NCI-H69 (cell line): ENCODE measurements around the gene XRCC5.
"Not testable (repeated sequence)": the region's sequence is repeated elsewhere in the genome, so short reads cannot be mapped to it uniquely, and the experiment has no call there.

Source experiments
- DNase-seq: peaks from one replicate; lab custom pipeline; 2025; lab: John Stamatoyannopoulos, UW

XRCC5 gene

DNA sequence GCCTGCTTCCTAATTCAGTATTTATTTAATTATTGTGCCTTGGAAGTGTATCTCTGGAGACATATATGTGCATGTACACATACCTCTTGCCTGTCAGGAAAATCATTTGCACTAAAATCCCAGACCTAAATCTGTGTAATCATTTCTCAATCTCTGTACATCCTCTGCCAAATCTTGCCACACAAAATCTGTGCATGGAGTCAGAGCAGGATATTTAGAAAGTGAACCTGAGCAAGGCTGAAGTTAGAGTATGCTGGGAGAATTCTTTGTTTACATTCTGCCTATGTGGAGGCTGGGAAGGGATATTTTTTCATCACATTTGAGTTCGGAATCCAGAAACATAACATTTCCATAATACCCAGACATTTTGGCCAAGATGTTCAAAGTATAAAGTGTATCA is 9.3 kb downstream of the XRCC5 start:
- no peak for DNase-seq

- DNase-seq, result no peak
Measured at GRCh38 chr2:216119146-216119545, 10.0 kb downstream of the XRCC5 start.

DNA sequence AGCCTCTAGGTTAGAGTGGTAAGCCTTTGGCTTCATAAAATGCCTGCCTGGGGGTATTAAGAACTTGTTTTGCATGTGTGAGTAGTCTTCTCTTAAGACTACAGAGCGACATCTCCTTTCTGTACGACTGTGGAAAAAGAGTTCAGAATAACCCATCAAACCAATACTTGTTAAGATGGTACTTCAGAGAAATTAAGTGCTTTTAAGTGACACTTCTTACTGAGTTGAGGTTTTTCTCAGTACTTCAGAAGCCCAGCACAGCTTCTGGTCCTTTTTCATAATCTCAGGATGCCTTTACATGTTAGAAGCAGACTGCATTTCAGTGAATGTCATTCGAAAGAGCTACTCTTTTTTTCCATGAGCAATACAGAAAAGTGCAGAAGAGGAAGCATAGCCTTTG is 10.8 kb downstream of the XRCC5 start:
- no peak for DNase-seq

GRCh38 chr2:216121255-216121654 is 12.1 kb downstream of the XRCC5 start:
- DNase-seq, result no peak

DNA sequence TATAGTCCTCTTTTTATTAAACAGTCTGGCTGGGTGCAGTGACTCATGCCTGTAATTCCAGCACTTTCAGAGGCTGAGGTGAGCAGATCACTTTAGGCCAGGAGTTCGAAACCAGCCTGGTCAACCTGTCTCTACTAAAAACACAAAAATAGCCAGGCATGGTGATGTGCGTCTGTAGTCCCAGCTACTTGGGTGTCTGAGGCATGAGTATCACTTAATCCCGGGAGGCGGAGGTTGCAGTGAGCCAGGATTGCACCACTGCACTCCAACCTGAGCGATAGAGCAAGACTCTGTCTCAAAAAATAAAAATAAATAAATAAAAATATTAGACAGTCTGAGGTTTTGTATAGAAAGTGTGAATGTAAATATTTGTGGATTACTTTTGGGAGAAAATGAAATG is 17.8 kb downstream of the XRCC5 start:
- DNase-seq, result no peak

DNA sequence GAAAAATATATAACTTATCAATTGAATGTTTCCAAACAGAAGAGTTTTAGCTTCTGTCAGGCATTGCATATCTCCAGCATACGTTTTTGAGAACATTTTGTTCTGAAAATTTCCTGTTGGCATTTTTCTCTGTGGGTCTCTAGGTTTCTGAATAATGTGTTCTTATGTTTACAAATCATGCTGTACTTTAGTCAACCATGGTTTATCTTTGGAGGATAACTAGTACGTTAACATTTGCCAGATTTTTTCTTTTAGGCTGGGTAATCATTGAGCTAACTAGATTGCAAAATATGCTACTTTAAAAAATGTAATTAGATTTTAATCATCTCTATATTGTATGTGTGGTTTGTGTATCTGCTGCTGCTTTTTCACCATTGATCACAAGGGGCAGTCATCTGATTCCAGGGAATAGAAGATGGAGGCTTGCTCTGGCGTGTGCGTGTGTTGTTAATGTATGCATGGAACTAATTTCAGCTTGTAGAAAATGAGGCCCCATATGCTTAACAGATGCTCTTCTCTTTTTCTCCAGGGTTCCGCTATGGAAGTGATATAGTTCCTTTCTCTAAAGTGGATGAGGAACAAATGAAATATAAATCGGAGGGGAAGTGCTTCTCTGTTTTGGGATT is 21.3 kb downstream of the XRCC5 start:
- no peak for DNase-seq

DNA sequence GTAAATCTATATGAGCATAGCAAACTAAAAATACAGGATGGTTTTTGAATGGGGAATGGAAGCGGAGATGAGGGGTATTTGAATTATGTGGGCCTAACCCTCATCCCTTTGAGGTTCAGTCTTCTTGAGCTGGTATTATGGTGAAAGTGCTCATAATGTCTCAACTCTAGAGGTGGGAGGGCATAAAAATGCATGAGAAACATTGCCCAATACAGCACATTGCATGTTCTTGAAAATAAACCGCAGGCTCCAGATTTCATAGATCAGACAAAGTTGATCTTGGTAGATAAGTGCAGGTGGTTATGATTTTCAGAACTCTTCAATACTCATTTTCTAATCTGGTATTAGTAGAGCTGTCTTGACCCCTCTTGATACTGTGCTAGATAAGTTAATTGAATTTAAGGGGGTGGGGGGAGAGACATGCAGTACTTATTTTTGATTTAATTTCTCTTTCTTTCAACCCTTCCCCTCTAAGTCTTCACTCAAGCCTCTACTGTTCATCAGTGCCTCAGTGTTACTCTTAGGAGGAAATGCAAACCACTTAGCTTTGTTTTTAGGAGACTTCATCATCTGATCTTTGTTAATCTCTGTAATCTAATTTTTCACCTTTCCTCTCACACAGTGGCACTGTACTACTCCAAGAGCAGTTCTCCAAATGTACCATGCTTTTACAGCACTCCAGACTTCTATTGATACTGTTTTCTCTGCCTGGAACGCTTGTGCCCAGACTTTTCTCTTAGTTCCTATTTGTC is 22.2 kb downstream of the XRCC5 start:
- DNase-seq, result no peak

DNA sequence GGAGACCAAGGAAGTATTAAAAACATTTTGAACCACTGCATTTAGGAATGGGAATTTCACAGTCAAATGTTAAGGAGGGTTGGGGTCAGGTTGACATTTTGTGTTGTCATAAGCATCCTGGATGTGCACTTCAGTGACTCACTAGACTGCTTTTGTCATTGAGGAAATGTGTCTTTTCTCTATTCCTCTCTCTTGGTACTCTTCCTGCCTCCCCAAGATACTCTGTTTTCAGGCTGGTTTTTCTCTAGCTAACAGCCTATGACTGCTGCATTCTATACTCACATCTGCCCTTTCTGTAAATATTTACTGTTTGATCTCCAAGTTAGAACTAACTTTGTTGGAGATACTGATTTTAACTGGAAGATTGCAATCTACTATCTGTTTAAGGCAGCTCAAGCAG is 23.4 kb downstream of the XRCC5 start:
- DNase-seq, result no peak

GRCh38 chr2:216133397-216133796 is 24.2 kb downstream of the XRCC5 start:
- no peak for DNase-seq

GRCh38 chr2:216134958-216135541 is 25.9 kb downstream of the XRCC5 start:
- no peak for DNase-seq

DNA sequence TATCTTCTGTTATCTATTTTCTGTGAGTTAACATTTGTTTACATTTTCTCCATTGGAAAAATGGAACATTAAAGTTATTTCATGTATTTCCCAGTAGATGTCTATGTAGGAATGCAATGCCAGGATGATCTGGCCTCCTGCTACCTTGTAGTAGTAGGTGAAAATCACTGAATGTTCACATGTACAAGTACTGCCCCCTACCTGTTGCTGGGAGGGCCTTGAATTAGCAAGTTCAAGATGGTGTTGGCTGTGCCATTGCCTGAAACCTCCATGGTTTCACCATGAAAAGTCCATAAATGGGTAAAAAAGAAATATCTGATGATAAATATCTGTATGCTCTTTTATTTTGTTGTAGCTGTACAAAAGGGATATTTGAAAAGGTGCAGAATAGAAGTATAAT is 30.7 kb downstream of the XRCC5 start:
- DNase-seq, result peak; percentile 43

GRCh38 chr2:216141516-216141915 is 32.4 kb downstream of the XRCC5 start:
- not testable (repeated sequence) for DNase-seq

GRCh38 chr2:216142540-216142939 is 33.4 kb downstream of the XRCC5 start:
- DNase-seq, result no peak

- no peak for DNase-seq
Measured at GRCh38 chr2:216144372-216144771, 35.2 kb downstream of the XRCC5 start.

GRCh38 chr2:216144857-216145256 is 35.7 kb downstream of the XRCC5 start:
- DNase-seq, result no peak

- DNase-seq, result no peak
Measured at GRCh38 chr2:216146573-216146972, 37.4 kb downstream of the XRCC5 start.

GRCh38 chr2:216147172-216148131 is 38.3 kb downstream of the XRCC5 start:
- DNase-seq, result no peak

GRCh38 chr2:216148983-216149382 is 39.8 kb downstream of the XRCC5 start:
- DNase-seq, result no peak

GRCh38 chr2:216149741-216150140 is 40.6 kb downstream of the XRCC5 start:
- DNase-seq, result no peak

DNA sequence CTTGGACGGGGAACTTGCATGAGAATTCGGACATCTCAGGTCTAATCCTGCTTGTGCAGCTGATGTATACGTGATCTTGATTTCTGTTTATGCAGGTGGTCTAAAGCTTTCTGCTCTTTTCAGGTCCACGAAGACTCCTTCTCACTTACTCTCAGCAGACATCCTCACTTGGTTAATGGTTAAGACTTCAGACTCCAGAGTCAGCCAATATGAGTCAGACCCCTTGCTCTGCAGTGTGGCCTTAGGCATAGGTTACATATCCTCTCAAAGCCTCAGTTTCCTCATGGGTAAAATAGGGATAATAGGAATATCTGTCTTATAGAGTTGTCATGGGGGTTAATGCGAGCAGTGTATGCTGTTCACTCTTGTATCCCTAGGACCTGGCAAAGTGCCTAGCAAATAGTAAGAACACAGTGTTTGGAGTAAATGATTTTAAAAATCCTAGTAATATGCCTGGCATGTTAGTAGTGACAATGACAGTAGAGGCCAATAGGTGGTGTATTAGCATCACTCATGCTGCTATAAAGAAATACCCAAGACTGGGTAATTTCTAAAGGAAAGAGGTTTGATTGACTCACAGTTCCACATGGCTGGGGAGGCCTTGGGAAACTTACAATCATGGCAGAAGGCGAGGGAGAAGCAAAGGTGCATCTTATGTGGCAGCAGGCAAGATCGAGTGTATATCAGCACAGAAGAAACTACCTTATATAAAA is 42.3 kb downstream of the XRCC5 start:
- no peak for DNase-seq

GRCh38 chr2:216155954-216156353 is 46.8 kb downstream of the XRCC5 start:
- no peak for DNase-seq

- no peak for DNase-seq
Measured at GRCh38 chr2:216156822-216157221, 47.7 kb downstream of the XRCC5 start.
